Cortex of kidney (tissue), 1 donor: ENCODE results near the gene KHNYN.

ENCODE experiments used
- DNase-seq: peaks from one replicate; lab custom pipeline; 2025; lab: John Stamatoyannopoulos, UW

Gene KHNYN

DNA sequence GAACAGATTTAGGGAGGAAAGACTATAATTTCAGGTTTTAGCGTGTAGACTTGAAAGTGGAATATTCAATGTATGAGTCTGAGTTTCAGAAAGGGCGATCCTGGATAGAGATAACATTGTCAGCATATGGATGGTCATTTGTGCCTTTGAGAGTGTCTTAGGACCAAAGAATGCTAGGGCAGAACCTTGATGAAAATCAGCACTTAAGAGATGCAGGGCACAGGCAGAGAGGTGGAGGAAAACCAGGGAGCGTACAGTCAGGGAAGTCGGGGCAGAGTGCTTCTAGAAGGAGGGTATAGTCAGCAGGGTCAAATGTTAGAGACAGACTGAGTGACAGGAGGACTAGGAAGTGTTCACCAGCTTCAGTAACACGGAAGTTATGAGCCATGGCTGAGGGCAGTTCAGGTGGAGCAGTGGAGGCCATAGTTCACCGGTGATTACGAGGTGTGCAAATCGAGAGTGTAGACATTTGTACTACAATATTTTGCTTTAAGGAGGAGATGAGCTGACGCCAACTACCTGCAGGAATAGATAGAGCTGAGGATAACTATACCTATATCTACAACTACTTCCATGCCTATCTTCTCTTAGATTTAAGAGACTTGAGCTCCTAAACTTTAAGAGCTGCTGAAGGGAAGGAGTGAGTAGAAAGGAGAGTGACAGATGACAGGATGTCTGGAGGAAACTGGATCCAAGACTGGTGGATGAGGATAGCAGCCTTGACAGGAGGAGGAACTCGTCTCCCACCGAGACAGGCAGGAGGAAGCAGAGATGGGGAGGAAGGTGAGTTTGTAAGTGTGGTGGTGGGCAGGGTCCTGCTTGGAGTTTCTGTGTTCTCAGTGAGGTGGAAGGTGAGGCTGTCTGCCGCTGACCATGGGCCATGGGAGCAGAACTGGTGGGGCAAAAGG is 6.8 kb upstream of the KHNYN start:
- DNase-seq: no peak

DNA sequence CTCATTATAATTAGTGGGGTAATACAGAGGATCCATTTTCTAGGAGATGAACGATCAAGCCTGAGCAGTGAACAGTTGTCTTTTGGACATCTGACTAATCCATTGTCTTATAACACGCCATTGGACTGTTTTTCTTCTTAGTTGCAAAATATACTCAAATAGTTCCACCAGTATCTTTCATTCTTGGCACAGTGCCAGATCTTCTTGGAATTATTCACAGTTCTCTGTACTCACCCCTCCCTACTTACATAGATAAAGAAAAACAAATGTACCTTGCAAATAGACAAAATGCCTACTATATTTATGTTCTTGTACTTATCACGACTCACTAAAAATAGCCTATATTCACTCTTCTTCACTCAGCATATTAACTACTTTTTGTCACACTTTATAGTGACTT is 4.0 kb upstream of the KHNYN start:
- DNase-seq: no peak

DNA sequence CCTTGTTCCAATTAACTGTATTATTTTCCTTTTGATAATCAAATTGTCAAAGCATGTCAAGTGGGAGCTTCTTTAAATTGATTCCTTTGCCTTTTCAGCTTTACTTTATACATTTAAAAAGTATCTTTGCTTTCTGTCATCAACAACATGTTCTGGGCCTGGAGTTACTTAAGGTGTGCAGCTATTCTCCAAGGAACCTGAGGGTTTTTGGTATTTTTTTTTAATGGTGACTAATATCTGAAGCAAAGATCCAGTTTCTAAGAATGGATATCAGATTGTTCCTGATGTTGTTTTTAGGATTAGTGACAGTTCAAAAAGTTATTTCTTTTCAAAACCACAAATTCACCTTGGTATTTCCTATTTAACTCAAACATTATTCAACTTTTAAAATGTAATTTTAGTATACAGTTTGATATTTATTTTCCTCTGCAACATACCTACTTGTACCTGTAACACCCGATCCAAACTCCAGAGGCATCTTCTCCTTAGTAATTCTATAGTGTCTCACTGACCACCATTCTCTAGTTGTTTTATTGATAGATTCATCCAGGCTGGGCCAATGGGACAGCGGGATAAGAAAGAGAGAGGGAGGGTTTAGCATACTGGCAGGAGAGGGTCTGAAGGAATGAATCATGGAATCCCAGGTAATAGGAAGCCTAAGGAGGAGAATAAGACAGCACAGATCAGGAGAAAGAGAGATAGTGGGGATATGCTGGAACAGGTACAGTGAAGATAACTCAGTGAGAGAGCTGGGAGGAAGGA is 3.4 kb upstream of the KHNYN start:
- no peak for DNase-seq

DNA sequence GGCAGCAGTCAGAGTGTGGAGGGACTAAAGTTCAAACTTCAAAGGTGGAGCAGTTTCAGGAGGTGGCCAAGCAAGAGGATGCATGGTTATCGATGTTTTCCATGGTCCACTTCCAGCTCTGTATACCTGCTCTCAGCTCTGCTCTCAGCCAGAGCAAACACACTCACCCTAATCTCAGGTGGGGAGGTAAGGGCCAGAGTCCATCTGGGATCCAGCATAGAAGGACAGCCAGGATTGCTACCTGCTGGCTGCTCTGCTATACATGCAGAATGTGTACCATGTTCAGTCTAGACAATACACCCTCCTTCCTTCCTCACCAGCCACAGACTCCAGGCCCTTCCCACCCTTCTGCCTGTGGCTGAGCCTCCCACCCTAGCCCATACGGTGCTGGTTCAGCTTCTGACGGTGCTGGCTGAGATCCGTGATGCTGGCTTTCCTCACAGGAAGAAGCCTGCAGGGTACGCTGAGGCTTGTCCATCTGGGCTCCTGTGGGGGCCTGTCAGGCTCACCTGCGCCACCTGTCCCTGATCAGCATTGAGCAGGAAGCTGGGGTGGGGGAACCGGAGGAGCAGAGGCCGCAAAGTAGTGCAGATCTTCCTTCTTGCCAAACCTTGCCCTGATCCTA is 2.7 kb upstream of the KHNYN start:
- DNase-seq: no peak

DNA sequence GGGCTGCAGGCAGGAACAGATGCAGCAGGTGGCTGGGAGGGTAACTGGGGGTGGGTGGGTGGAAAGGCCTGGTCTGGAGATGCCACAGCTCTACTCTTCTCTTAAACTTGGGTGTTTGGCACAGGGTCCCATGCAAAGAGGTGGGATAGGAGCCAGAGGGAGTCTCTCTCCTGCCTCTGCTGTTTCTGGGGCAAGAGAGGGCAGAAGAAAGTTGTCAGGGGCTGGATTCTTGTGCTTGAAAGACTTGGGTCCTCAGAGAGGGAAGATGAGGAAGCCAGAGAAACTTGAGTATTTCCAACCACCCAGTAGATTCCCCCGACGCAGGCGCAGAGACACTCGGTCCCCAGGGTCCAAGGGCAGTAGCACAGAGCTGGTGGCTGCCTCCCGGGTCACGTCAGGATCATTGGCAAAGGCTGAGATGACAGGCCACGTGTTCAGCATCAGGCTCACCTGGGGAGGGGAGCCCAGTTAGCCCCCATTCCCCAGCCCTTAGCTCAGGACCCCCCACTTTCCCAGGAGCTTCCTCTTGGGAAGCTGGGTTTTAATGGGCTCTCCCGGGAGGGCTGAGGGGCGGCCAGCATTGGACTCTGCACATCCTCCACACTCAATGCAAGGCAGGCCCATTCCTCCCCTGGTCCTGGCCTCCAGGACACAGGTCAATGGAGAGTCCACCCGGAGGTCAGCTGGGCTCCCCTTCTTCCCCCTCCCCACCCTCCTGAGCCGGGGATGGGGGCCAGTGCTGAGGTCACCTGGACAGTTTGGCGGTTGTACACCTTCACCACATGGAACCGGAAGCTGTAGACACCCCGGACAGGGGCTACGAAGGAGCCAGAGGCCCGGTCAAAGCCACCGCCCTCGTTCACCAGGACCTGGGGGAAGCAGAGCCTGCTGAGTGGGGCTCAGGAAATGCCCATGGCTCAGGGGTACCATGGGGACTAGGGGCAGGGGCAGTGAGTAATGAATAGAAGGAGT is 1.9 kb upstream of the KHNYN start:
- no peak for DNase-seq

DNA sequence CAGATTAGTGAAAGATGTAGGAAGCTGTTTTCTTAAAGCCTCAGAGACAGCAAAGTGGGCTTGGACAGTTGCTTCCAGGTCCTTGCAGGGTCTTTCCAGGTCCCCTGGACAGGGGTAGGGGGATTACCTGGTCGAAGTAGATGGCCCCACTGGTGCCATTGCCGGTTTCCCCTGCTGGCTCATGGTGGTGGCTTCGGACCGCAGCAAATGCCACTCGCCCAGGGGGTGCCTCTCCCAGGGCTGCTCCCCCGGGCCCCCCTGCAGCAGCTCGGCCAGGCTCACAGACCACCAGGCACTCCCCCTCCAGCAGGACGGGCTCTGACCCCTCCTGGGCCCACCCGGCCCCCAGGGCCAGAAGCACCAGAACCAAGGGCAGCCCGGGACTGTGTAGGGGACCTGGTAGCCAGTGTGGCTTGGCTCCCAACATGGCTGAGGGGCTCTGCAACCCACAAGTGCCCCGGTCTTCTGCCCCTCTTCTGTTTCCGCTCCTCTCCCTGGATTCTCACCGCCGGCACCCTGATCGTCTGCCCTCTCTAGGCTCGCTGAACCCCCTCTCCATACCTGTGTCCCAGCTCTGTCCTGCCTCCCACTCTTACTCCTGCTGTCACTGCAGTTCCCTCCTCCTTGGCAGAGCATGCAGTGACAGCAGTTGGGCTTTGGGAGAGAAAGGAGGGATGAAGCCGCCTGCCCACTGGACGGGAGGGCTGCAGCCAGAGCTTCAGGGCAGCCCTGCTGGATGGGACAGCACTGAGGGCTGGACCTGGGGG is 943 bp upstream of the KHNYN start:
- no peak for DNase-seq

DNA sequence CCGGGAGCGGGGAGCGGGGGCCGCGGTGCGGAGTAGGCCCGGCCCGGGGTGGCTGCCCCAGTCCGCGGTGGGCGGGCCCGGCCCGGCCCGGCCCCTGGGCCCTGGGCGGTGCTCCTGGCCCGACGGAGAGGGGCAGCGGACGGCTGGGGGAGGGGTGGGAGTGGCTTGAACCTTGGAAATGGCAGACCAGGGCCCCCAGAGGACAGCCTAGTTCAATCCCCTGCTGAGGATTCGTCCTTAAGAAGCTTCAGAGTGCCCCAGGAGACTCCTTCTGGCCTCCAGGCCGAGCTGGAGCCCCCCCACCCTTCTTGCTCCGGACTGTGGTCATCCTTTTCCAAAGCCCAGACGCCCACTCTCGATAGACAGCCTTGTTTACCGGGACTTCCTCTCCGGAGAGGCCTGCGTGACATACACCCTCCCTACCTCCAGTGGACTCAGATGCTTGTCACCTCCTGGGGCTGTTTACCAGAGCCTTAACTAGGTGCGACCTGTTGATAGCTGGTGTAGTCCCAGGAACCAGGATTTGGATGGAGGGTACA is 458 bp downstream of the KHNYN start:
- DNase-seq: no peak

DNA sequence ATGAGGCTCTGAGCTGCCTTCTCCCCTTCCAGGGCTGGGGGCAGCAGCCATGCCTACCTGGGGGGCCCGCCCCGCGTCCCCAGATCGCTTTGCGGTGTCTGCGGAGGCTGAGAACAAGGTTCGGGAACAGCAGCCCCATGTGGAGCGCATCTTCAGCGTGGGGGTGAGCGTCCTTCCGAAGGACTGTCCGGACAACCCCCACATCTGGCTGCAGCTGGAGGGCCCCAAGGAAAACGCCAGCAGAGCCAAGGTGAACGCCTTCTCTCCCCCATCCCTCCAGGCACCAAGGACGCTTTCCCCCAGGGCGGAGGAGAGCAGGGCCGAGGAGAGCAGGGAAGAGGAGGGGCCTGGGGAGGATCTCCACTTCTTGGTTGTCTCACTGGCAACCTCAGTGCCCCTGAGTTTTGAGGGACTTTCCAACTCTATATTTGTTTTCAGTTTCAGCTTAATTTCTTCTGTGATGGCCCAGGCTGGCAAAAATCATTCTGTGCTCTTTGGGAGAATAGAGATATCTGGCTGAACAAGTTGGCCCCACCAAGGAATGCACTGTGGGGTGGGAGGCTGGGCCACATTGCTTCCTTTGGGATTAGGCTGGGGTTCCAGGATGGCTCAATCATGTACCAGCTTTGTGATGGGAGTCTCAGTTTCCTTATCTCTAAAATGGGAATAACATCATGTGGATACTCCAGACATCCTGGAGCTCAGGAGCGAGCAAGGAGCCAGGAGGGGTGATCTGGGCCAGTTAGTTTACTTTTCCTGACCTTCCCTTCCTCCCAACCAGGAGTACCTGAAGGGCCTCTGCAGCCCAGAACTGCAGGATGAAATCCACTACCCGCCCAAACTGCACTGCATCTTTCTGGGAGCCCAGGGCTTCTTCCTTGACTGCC is 1.2 kb downstream of the KHNYN start:
- DNase-seq: no peak

DNA sequence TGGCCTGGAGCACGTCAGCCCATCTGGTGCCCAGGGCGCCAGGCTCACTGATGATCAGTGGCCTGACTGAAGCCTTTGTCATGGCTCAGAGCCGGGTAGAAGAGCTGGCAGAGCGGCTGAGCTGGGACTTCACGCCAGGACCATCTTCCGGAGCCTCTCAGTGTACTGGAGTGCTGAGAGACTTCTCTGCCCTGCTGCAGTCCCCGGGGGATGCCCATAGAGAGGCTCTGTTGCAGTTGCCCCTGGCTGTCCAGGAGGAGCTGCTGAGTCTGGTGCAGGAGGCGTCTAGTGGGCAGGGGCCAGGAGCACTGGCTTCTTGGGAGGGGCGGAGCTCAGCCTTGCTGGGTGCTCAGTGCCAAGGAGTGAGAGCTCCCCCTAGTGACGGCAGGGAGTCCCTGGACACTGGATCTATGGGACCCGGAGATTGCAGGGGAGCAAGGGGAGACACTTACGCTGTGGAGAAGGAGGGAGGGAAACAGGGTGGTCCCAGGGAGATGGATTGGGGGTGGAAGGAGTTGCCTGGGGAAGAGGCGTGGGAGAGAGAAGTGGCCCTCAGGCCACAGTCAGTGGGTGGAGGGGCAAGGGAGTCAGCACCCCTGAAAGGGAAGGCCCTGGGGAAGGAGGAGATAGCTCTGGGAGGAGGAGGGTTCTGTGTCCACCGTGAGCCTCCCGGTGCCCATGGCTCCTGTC is 2.0 kb downstream of the KHNYN start:
- DNase-seq: no peak

DNA sequence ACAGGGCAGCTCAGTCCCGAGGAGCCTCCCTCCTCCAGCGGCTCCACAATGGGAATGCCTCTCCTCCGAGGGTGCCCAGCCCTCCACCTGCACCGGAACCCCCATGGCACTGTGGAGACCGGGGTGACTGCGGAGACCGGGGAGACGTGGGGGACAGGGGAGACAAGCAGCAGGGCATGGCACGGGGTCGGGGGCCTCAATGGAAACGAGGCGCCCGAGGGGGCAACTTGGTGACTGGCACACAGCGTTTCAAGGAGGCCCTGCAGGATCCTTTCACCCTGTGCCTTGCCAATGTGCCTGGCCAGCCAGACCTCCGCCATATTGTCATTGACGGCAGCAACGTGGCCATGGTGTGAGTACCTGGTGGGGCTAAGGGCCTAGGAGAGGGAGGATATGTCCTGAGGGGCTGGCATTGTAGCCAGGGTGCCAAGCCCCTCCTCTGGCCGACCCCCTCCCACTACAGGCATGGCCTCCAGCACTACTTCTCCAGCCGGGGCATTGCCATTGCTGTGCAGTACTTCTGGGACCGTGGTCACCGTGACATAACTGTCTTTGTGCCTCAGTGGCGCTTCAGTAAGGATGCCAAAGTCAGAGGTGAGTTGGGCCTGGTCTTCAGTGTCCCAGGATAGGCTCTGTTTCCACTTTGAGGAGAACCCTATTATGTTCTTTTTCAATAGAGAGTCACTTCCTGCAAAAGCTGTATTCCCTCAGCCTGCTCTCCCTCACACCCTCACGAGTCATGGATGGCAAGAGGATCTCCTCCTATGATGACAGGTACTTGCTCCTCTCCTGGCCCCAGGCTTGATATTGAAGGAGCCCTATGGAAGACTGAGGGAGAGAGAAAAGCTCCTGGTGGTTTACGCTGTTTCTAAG is 2.7 kb downstream of the KHNYN start:
- DNase-seq: no peak

DNA sequence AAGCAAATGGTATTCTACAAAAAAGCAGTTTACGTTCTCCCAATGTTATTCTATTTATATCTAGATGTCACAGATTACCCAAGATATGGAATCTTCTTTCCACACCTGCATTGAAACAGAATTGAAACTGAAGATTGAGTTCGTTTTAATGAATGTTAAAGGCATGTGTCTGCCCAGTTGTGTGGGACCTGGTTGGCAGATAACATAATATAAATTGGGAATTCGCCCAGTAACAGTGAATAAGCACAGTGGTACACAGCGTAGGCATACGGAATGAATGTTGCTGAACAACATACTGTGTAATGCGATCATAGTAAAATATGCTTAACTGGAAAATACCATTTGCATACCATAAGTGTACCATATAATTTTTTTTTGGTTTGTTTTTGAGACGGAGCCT is 4.3 kb downstream of the KHNYN start:
- no peak for DNase-seq

DNA sequence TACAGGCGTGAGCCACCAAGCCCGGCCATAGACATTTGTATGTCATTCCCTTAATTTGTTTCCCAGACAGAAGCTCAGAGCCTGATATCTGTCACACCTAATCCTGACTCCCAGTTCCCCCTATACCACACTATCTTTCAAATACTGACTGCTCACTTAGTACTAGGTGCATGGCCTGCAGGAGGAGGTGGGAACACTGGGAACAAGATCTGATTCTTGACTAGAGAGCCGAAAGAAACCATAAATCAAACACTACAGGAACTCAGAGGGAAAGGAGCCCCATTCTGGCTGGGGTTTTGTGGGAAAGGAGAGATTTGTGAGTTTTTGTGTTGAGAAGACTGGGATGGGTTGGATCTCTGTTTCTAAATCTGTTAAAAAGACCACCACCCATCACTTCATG is 4.9 kb downstream of the KHNYN start:
- no peak for DNase-seq

DNA sequence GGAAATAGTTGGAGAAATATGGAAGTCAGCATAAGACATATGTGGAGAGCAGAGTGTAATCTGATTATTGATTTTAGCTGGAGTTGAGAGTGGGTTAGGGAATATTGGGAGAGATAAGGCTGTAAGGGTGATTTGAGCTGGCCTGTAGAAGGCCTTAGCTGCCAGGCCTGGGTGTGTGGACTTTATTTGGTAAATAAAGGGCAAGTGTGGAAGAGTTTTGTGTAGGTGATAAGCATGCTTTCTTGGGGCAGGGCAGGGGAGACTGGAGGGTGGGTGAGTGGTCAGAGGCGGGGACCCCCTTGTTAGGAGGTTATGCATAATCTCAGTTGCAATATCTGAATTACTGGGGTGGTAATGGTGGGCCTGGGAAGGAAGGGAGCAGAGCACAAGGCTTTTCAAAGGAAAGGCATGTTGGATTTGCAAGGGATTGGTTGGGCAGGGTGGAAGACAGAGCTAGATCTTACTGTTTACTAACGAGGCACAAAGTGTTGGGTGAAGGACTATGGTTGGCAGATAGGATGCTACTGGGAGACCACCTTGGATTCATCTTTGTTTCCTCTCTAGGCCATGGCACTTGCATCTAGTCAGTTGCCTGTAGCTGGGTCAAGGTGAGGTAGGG is 5.5 kb downstream of the KHNYN start:
- DNase-seq: no peak

DNA sequence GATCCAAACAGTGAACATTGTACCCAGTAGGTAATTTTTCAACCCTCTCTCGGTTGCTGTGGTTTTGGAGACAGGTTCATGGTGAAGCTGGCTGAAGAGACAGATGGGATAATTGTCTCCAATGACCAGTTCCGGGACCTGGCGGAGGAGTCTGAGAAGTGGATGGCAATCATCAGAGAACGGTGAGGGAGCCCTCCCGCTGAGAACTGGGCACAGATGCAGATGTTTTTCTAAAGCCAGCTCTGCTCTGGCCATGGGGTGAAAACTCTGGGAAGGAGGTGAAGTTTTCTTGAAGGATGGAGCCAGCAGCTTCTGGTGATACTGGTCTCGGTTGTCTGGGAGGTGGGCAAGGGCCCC is 6.2 kb downstream of the KHNYN start:
- DNase-seq: no peak

DNA sequence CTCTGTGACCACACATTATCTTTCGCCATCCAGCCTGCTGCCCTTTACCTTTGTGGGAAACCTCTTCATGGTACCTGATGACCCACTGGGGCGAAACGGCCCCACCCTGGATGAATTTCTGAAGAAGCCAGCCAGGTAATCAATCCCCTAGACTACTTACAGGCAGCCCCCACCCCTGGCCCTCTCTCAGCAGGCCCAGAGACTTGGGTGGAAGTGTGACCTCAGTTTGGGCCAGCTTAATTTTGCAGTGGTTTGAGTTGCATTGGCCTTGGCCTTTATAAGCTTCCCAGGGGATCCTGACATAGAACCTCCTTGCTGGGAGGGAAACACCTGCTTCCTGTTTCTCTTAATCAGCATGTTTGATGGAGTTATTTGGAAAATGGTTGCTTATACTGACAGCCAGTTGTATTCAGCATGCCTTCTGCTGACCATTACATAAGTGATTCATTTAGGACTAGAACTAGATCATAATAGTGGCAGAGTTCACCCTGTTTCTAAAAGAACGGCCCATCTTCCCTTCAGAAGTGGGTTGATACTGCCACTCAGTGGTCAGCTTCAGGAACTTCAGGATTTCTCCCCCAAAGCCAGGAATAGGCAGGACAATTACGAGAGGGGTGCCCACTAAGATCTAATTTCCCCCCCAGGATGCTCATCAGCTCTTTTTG is 6.7 kb downstream of the KHNYN start:
- no peak for DNase-seq

DNA sequence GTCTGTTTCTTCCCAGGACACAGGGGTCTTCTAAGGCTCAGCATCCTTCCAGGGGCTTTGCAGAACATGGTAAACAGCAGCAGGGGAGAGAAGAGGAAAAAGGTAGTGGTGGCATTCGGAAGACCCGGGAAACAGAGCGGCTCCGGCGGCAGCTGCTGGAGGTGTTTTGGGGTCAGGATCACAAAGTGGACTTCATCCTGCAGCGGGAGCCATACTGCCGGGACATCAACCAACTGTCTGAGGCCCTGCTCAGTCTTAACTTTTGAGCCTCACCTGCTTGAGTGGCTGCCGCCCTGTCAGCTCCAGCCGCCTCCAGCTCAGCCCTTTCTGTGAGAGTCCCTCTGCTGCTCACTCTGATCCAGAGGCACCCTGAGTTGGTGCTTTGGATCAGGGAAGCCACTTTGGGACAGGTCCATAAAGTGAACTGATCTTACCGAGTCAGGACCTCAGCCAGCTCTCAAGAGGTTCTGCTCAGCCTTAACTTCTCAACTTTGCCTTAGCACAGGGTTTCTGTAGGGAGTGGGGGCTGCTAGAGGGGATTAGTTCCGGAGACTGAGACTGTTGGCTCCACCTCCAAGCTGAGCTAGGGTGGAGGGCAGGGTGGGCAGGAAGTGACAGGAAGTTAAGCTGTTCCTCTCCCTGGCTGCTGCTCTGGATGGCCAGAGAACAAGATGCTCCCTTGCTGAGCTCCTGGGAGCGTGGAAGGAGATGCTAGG is 7.4 kb downstream of the KHNYN start:
- no peak for DNase-seq

DNA sequence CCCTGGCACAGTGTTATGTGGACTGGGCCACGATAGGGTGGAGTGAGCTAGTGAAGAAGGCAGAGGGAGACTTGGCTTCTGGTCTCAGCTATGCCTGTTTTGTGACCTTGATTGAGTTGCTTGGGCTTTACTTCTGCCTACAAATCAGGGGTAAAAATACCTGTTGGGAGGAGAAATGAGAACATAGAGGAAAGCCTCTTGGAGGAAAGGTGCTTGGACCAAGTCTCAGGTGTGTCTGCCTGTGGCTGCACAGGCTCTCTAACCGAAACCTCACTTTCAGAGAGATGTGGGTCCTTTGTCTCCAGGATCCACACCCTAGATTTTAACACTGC is 7.9 kb downstream of the KHNYN start:
- DNase-seq: no peak
